ENCODE measurements around the gene TFPI2. TPM values are rescaled to one million over a fixed set of nuclear protein-coding genes. Genes with fewer than 3 reads are reported as not detected.

The TFPI2 gene
- total and polyA plus RNA-seq, 7 donors = 0.66 to 7.5 (median 2.3) TPM

GRCh38 chr7:93860261-93860660 lies 30.3 kb downstream of the TFPI2 start:
- no peaks in the 10 kb centered on the region for H3K36me3 ChIP-seq (ENCODE audit: insufficient read depth in 1 of 2, low read depth in 1 of 2)
- TF ChIP-seq, protein P1, sequence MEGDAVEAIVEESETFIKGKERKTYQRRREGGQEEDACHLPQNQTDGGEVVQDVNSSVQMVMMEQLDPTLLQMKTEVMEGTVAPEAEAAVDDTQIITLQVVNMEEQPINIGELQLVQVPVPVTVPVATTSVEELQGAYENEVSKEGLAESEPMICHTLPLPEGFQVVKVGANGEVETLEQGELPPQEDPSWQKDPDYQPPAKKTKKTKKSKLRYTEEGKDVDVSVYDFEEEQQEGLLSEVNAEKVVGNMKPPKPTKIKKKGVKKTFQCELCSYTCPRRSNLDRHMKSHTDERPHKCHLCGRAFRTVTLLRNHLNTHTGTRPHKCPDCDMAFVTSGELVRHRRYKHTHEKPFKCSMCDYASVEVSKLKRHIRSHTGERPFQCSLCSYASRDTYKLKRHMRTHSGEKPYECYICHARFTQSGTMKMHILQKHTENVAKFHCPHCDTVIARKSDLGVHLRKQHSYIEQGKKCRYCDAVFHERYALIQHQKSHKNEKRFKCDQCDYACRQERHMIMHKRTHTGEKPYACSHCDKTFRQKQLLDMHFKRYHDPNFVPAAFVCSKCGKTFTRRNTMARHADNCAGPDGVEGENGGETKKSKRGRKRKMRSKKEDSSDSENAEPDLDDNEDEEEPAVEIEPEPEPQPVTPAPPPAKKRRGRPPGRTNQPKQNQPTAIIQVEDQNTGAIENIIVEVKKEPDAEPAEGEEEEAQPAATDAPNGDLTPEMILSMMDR (IDR thresholded peaks at IDR 0.05) = no peak
- no peak overlapping the region for H3K4me3 ChIP-seq
- no peaks in the 10 kb centered on the region for H3K9me3 ChIP-seq
- DNase-seq (no peak), ATAC-seq (no peak)
- no peaks in the 10 kb centered on the region for H3K4me1 ChIP-seq
- intact Hi-C loops (cut with DNase I) = no loop called here
- 90 to 97% (median 93%) methylated on average over 1 of the region's 1 CpG for WGBS, 3 donors
- H3K27me3 ChIP-seq (ENCODE audit: insufficient read depth in 3 of 3, low read length in 2 of 3) = peaks cover 0 to under 1% (median 0%) of the 10 kb centered on the region in 3 donors
- no peak overlapping the region for H3K27ac ChIP-seq

DNA sequence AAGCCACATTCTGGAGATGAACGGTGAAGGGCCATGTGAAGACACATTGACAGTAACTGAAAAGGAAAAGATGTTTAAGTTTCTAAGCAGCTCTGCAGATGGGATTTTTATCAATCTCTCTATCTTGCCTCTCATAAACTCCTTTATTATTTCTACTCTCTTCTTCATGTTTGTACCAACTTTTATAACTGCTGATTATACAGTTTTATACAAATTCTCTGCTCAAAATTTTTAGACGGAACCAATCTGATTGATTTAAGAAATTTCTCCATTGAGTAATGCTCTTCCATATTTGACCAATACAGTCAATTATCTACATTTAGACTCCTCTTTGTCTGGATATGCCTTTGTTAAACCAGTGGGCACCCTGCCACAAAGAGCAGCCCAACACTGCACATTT lies 31.7 kb downstream of the TFPI2 start:
- DNase-seq = no peak
- Histone ChIP-seq H3K4me1 (no peaks in the 10 kb centered on the region), H3K4me3 (no peak overlapping the region), H3K27me3 (ENCODE audit: insufficient read depth in 3 of 3, low read length in 2 of 3) (peaks cover 0 to 5% (median 0%) of the 10 kb centered on the region in 3 donors), H3K9me3 (no peaks in the 10 kb centered on the region), H3K36me3 (ENCODE audit: insufficient read depth in 1 of 2, low read depth in 1 of 2) (no peaks in the 10 kb centered on the region), H3K27ac (no peak overlapping the region)
- 90% methylated on average over 2 of the region's 2 CpGs for WGBS, 3 donors
- intact Hi-C loops (cut with DNase I) = no loop called here
- no peak for ATAC-seq
- TF ChIP-seq, protein P1 (IDR thresholded peaks at IDR 0.05) = no peak

GRCh38 chr7:93856323-93856722 lies 34.2 kb downstream of the TFPI2 start:
- Histone ChIP-seq H3K27ac (no peak overlapping the region), H3K27me3 (ENCODE audit: insufficient read depth in 3 of 3, low read length in 2 of 3) (peaks cover 0 to 5% (median 0%) of the 10 kb centered on the region in 3 donors), H3K4me3 (no peak overlapping the region), H3K9me3 (no peaks in the 10 kb centered on the region), H3K36me3 (ENCODE audit: insufficient read depth in 1 of 2, low read depth in 1 of 2) (no peaks in the 10 kb centered on the region), H3K4me1 (no peaks in the 10 kb centered on the region)
- TF ChIP-seq, protein P1 (IDR thresholded peaks at IDR 0.05) = no peak
- no peak for ATAC-seq
- DNase-seq = no peak
- intact Hi-C loops (cut with DNase I) = no loop called here

GRCh38 chr7:93855797-93856196 lies 34.8 kb downstream of the TFPI2 start:
- Histone ChIP-seq H3K27me3 (ENCODE audit: insufficient read depth in 3 of 3, low read length in 2 of 3) (peaks cover 0 to 5% (median 0%) of the 10 kb centered on the region in 3 donors), H3K4me3 (no peak overlapping the region), H3K4me1 (no peaks in the 10 kb centered on the region), H3K9me3 (no peaks in the 10 kb centered on the region), H3K36me3 (ENCODE audit: insufficient read depth in 1 of 2, low read depth in 1 of 2) (no peaks in the 10 kb centered on the region), H3K27ac (no peak overlapping the region)
- intact Hi-C loops (cut with DNase I) = no loop called here
- DNase-seq = no peak
- TF ChIP-seq, protein P1 (IDR thresholded peaks at IDR 0.05) = no peak
- 46 to 68% (median 62%) methylated on average over 1 of the region's 1 CpG for WGBS, 3 donors
- ATAC-seq = no peak

DNA sequence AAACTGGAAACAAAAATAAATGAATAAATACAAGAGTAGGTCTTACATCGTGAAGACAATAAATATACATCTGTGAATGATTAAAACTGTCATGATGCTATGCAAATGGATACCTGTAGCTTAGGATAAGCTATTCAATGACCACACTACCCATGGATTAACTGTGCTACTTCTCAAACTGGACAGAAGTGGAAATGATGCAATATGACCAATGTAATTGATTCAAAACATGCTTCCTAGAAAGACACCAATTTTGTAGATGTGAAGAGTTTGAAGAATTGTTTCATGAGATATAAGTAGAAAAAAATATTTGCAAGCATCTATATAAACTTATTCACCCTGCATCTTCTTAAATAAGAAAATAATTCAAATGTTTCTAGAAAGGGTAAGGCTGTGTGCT lies 36.1 kb downstream of the TFPI2 start:
- Histone ChIP-seq H3K4me3 (no peak overlapping the region), H3K9me3 (no peaks in the 10 kb centered on the region), H3K4me1 (no peaks in the 10 kb centered on the region), H3K27me3 (ENCODE audit: insufficient read depth in 3 of 3, low read length in 2 of 3) (peaks cover 0 to 5% (median 0%) of the 10 kb centered on the region in 3 donors), H3K27ac (no peak overlapping the region), H3K36me3 (ENCODE audit: insufficient read depth in 1 of 2, low read depth in 1 of 2) (no peaks in the 10 kb centered on the region)
- TF ChIP-seq, protein P1 (IDR thresholded peaks at IDR 0.05) = no peak
- ATAC-seq (no peak), DNase-seq (no peak)
- WGBS, 3 donors = 89 to 93% (median 91%) methylated on average over 1 of the region's 1 CpG
- intact Hi-C loops (cut with DNase I) = no loop called here
